Measurements from ENCODE around the gene ZMYND12. TPM values are rescaled to one million over a fixed set of nuclear protein-coding genes. Genes with fewer than 3 reads are reported as not detected.

Gene ZMYND12
- polyA plus RNA-seq, 3 donors = 0.76 to 1.3 (median 1.2) TPM

DNA sequence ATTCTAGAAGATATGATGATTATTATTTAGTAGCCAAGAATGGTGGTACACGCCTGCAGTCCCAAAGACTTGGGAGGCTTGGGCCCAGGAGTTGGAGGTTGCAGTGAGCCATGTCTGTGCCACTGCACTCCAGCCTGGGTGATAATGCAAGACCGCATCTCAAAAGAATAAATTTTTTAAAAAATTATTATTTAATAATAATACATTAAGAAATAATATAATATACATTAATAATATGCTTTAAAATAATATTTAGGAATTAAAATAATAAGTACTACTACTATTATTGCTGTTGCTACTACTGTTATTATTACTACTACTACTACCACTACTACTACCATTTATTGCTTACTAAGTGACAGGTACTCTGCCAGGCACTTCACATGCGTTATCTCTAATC, 34.4 kb upstream of the ZMYND12 start:
- no peak overlapping the region for H3K27ac Mint-ChIP-seq
- DNase-seq = no peak
- intact Hi-C loops (cut with micrococcal nuclease) = no loop called here
- no peak overlapping the region for H3K9ac ChIP-seq (ENCODE audit: insufficient read depth, low read length, poor library complexity, severe bottlenecking)
- no peaks in the 10 kb centered on the region for H3K4me1 Mint-ChIP-seq
- peaks cover 0 to 3% (median 0%) of the 10 kb centered on the region in 3 donors for H3K27me3 Mint-ChIP-seq (ENCODE audit: low read depth in 3 of 3)
- H3K79me2 ChIP-seq (ENCODE audit: insufficient read depth, low read length) = no peaks in the 10 kb centered on the region
- no peaks in the 10 kb centered on the region for H3K4me1 ChIP-seq (ENCODE audit: control insufficient read depth in 1 of 2, insufficient read depth in 2 of 2, low read length in 2 of 2)
- H3K36me3 ChIP-seq (replicated peaks in 1 of 2; ENCODE audit: control insufficient read depth in 1 of 2, insufficient read depth in 2 of 2, low read length in 2 of 2) = no peaks in the 10 kb centered on the region
- TF ChIP-seq, protein P1, sequence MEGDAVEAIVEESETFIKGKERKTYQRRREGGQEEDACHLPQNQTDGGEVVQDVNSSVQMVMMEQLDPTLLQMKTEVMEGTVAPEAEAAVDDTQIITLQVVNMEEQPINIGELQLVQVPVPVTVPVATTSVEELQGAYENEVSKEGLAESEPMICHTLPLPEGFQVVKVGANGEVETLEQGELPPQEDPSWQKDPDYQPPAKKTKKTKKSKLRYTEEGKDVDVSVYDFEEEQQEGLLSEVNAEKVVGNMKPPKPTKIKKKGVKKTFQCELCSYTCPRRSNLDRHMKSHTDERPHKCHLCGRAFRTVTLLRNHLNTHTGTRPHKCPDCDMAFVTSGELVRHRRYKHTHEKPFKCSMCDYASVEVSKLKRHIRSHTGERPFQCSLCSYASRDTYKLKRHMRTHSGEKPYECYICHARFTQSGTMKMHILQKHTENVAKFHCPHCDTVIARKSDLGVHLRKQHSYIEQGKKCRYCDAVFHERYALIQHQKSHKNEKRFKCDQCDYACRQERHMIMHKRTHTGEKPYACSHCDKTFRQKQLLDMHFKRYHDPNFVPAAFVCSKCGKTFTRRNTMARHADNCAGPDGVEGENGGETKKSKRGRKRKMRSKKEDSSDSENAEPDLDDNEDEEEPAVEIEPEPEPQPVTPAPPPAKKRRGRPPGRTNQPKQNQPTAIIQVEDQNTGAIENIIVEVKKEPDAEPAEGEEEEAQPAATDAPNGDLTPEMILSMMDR (IDR thresholded peaks at IDR 0.05) = no peak
- H3K27me3 ChIP-seq (ENCODE audit: control insufficient read depth in 2 of 2, insufficient read depth in 2 of 2, low read length in 2 of 2) = no peaks in the 10 kb centered on the region
- H3K9me3 ChIP-seq (replicated peaks in 1 of 2; ENCODE audit: control insufficient read depth in 1 of 2, insufficient read depth in 1 of 2, low read length in 2 of 2) = peaks cover 0 to 3% of the 10 kb centered on the region in 2 donors
- H3K4me2 ChIP-seq (replicated peaks; ENCODE audit: extremely low read depth, low read length, poor library complexity, severe bottlenecking) = no peak overlapping the region
- no peaks in the 10 kb centered on the region for H4K20me1 ChIP-seq (ENCODE audit: insufficient read depth, low read length)
- H2AFZ ChIP-seq (ENCODE audit: insufficient read depth, low read depth, low read length, poor library complexity, severe bottlenecking) = no peak overlapping the region
- H3K4me3 ChIP-seq (replicated peaks in 1 of 3; ENCODE audit: low read depth in 2 of 3, low read length in 3 of 3) = no peak overlapping the region
- H3K9me3 Mint-ChIP-seq = peaks cover 0 to 14% (median 3%) of the 10 kb centered on the region in 7 donors
- no peak overlapping the region for H3K27ac ChIP-seq (ENCODE audit: low read depth in 1 of 2, low read length in 2 of 2)
- H3K4me3 Mint-ChIP-seq = no peak overlapping the region
- no CpG with 5 or more reads among the region's 3 CpGs for WGBS (ENCODE audit: insufficient coverage)
- H3K36me3 Mint-ChIP-seq = peaks cover 5 to 15% of the 10 kb centered on the region in 2 donors

GRCh38 chr1:42484382-42484781, 28.6 kb upstream of the ZMYND12 start:
- H3K9me3 Mint-ChIP-seq = no peaks in the 10 kb centered on the region
- Histone ChIP-seq H3K36me3 (replicated peaks in 1 of 2; ENCODE audit: control insufficient read depth in 1 of 2, insufficient read depth in 2 of 2, low read length in 2 of 2) (no peaks in the 10 kb centered on the region), H3K4me3 (replicated peaks in 1 of 3; ENCODE audit: low read depth in 2 of 3, low read length in 3 of 3) (no peak overlapping the region), H3K4me2 (replicated peaks; ENCODE audit: extremely low read depth, low read length, poor library complexity, severe bottlenecking) (no peak overlapping the region), H3K27ac (ENCODE audit: low read depth in 1 of 2, low read length in 2 of 2) (no peak overlapping the region), H4K20me1 (ENCODE audit: insufficient read depth, low read length) (no peaks in the 10 kb centered on the region), H3K79me2 (ENCODE audit: insufficient read depth, low read length) (no peaks in the 10 kb centered on the region), H3K9me3 (replicated peaks in 1 of 2; ENCODE audit: control insufficient read depth in 1 of 2, insufficient read depth in 1 of 2, low read length in 2 of 2) (no peaks in the 10 kb centered on the region), H3K27me3 (ENCODE audit: control insufficient read depth in 2 of 2, insufficient read depth in 2 of 2, low read length in 2 of 2) (no peaks in the 10 kb centered on the region), H2AFZ (ENCODE audit: insufficient read depth, low read depth, low read length, poor library complexity, severe bottlenecking) (no peak overlapping the region), H3K9ac (ENCODE audit: insufficient read depth, low read length, poor library complexity, severe bottlenecking) (no peak overlapping the region), H3K4me1 (ENCODE audit: control insufficient read depth in 1 of 2, insufficient read depth in 2 of 2, low read length in 2 of 2) (peaks cover 0 to 4% of the 10 kb centered on the region in 2 donors)
- no peak overlapping the region for H3K4me3 Mint-ChIP-seq
- TF ChIP-seq, protein P1 (IDR thresholded peaks at IDR 0.05) = no peak
- H3K27me3 Mint-ChIP-seq (ENCODE audit: low read depth in 3 of 3) = no peaks in the 10 kb centered on the region
- intact Hi-C loops (cut with micrococcal nuclease) = no loop called here
- H3K4me1 Mint-ChIP-seq = peaks cover 5% of the 10 kb centered on the region
- peaks cover 13 to 21% of the 10 kb centered on the region in 2 donors for H3K36me3 Mint-ChIP-seq
- no CpG with 5 or more reads among the region's 2 CpGs for WGBS (ENCODE audit: insufficient coverage)
- no peak for DNase-seq
- no peak overlapping the region for H3K27ac Mint-ChIP-seq
